Fibroblast of villous mesenchyme (primary cell): ENCODE measurements around the gene FRMPD2. TPM values are rescaled to one million over a fixed set of nuclear protein-coding genes. Genes with fewer than 3 reads are reported as not detected.

Experiments
- DNase-seq: peaks from one replicate; pipeline ENCODE4 v3.0.0-alpha.2; 2010; ENCODE audit warnings: low read depth
- H3K4me3 ChIP-seq: 2 replicates; pipeline ENCODE4 v1.5.1; 2011; ENCODE audit warnings: low read depth, mild to moderate bottlenecking, low read length
- total RNA-seq: library from RNA; depleted of rRNA; stranded (reverse); fragments of >200 nt; gene quantifications from 2 replicates; pipeline ENCODE4 v1.2.3, GENCODE V29; 2012
- TF ChIP-seq, protein P1 (sequence below): IDR thresholded peaks from 2 replicates; pipeline ENCODE4 v1.5.1; 2012; ENCODE audit warnings: low read depth, mild to moderate bottlenecking, low read length; ENCODE audit not compliant: insufficient read depth

FRMPD2 gene
- total RNA-seq, 1 donor: under 0.01 TPM

DNA sequence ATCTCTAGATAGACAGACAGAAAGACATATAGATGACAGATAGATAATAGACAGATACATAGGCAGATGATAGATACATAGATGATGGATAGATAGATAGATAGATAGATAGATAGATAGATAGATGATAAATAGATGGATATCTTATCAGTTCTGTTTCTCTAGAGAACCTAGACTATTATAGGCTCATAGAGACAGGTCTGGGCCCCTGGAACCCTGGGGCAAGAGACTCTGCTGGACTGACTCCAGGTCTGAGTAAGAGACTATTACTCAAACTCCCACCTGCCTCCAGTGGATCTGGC lies 58.3 kb downstream of the FRMPD2 start:
- TF ChIP-seq, protein P1, sequence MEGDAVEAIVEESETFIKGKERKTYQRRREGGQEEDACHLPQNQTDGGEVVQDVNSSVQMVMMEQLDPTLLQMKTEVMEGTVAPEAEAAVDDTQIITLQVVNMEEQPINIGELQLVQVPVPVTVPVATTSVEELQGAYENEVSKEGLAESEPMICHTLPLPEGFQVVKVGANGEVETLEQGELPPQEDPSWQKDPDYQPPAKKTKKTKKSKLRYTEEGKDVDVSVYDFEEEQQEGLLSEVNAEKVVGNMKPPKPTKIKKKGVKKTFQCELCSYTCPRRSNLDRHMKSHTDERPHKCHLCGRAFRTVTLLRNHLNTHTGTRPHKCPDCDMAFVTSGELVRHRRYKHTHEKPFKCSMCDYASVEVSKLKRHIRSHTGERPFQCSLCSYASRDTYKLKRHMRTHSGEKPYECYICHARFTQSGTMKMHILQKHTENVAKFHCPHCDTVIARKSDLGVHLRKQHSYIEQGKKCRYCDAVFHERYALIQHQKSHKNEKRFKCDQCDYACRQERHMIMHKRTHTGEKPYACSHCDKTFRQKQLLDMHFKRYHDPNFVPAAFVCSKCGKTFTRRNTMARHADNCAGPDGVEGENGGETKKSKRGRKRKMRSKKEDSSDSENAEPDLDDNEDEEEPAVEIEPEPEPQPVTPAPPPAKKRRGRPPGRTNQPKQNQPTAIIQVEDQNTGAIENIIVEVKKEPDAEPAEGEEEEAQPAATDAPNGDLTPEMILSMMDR: no peak
- DNase-seq: no peak
- no peak overlapping the region for H3K4me3 ChIP-seq

DNA sequence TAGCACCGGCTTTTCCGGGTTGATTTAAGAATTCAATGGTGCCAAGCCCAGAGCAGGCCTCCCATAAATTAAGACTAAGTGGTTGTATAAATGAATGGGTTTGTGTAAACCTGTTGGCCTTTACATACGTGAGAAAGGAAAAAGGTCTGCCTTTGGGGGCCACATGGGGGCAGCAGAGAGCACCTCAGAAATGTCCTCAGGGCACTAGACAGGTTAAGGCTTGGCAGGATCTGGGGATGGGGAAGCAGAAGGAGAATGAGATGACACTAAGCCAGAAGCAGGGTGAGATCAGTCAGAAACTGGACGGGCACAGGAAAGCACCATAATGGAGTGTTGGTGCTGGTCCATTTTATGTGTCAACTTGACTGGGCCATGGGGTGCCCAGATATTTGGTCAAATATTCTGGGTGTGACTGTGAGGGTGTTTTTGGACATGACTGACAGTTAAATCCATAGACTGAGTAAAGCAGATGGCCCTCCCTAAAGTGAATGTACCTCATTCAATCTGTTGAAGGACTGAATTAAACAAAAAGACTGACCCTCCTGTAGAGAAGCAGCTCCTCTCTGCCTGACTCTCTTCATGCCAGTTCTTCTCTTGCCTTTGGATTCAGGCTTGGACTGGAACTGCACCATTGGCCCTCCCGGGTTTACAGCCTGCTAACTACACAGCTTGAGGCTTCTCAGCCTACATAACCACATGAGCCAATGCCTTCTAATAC lies 58.9 kb downstream of the FRMPD2 start:
- DNase-seq: peak; percentile 41
- TF ChIP-seq, protein P1: peak; percentile 84
- no peak overlapping the region for H3K4me3 ChIP-seq

DNA sequence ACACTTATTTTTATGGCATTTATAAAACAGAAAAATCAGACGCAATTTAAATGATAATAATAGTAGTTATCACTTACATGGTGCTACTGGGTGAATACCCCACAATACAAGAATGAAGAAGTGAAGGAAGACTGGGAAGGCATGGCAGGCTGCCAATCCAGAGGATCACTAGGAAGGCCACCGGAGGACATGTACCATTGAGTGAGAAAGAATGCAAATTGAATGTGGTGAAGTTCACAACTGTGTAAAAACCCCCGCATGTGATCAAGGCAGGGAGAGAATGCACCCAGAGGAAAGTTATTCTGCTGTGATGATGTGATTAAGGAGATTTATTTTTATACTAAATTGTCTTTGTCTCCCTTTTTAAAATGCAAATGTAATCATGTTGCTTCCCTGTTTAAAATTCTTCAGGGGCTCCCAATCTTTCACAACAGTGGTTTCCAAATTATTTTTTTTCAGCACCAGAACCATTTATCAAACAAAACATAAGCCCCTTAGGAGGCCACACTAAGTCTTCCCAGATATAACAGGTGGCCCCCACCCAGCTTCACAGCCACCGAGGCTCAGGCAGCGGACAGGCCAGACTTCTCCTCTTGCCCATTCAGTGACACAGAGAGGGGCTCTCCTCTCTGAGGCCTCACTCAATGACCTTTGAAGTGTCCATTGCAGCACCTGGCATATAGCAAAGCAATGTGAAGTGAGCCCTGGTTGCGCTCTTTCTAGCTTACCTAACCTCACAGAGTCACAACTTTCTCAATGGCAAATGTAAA lies 59.6 kb downstream of the FRMPD2 start:
- TF ChIP-seq, protein P1: no peak
- no peak for DNase-seq
- no peak overlapping the region for H3K4me3 ChIP-seq

DNA sequence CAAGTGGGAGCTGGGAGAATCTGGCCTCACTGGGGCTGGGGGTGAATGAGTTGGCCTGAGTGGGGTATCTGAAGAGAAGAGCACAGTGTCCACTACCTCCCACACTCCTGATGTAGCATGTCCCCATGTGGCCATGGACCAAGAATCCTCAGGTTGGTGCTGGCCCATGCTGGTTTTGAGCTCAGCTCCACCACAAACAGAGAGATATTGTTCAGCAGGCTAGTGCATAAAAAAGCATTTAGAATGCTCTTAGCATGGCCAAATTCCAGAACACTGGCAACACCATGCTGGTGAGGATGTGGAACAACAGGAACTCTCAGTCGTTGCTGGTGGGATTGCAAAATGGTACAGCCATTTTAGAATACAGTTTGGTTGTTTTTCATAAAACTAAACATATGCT lies 61.4 kb downstream of the FRMPD2 start:
- DNase-seq: no peak
- TF ChIP-seq, protein P1: no peak
- no peak overlapping the region for H3K4me3 ChIP-seq

DNA sequence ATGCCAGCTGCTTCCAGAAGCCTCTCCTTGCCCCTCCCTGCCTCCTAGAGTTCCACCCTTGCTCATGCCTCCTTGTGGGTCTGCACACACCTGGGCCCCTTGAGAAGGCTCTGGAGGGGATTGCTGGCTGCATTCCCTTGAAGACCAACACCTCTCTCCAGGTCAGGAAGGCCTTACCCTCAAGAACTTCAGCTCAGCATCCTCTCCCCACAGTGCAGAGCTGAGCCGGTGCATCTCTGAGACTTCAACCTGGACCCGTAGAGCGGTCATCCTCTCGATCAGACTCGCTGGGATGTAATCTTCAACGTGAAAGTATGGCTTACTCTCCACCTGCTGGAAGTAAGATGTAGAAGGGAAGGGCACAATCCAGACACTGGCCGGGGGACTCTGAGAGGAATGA lies 62.7 kb downstream of the FRMPD2 start:
- TF ChIP-seq, protein P1: no peak
- DNase-seq: no peak
- no peak overlapping the region for H3K4me3 ChIP-seq

DNA sequence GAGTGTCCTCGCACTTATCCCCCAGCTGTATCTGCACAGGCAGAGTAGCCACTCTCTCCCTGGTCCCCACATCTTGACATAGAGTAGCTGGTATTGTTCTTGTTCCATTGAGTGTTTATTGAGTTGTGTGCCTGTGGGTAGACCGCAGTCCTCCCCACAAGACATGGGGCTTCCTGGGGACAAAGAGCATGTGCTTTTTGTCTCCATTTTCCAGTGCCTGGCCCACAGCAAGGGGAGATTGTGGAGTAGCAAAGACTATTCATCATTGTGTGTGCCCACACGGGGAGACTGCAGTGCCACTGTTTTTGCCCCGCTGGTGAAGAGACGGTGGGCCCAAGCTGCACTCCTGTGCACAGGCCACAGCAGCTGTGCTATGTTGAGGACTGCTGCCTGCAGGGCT lies 63.5 kb downstream of the FRMPD2 start:
- DNase-seq: no peak
- H3K4me3 ChIP-seq: no peak overlapping the region
- TF ChIP-seq, protein P1: no peak
